HepG2 (cell line): ENCODE results near the gene GLE1. TPM values are rescaled to one million over a fixed set of nuclear protein-coding genes. Genes with fewer than 3 reads are reported as not detected.

Experiments used
- ARNTL ChIP-seq: sonication (generic); formaldehyde crosslinking; IDR thresholded peaks from 2 replicates; pipeline ENCODE4 v1.4.0; 2020; ENCODE audit warnings: mild to moderate bottlenecking, missing genetic modification reagents
- ATF7 ChIP-seq, 2 experiments: fragments of 450-650 bp in 1 of 2; sonication (generic) in 1 of 2; formaldehyde crosslinking in 1 of 2; IDR thresholded peaks; 2 replicates each; pipeline versions ENCODE4 v1.4.0 to v1.6.1; 2016 to 2020; ENCODE audit warnings: antibody characterized with exemption in 1 of 2, mild to moderate bottlenecking in 1 of 2, missing genetic modification reagents in 1 of 2
- DNMT3B ChIP-seq: conservative IDR thresholded peaks from 2 replicates; pipeline ENCODE4 v1.6.1; 2016; ENCODE audit warnings: missing biosample characterization, control low read depth
- FOXA3 ChIP-seq: IDR thresholded peaks from 2 replicates; pipeline ENCODE4 v1.6.1; 2016; ENCODE audit warnings: missing genetic modification reagents, missing compliant biosample characterization
- FOXP1 ChIP-seq, 2 experiments: fragments of 450-650 bp in 1 of 2; IDR thresholded peaks; 2 replicates each; pipeline ENCODE4 v1.6.1; 2017 to 2018; ENCODE audit warnings: antibody characterized with exemption in 1 of 2
- KAT7 ChIP-seq: IDR thresholded peaks from 2 replicates; pipeline ENCODE4 v1.6.1; 2018; ENCODE audit warnings: borderline replicate concordance, missing compliant biosample characterization
- KDM6A ChIP-seq: IDR thresholded peaks from 2 replicates; pipeline ENCODE4 v1.6.1; 2016; ENCODE audit warnings: low read depth
- MAF1 ChIP-seq: sonication (generic); formaldehyde crosslinking; IDR thresholded peaks from 2 replicates; pipeline ENCODE4 v1.5.0; 2020; ENCODE audit warnings: missing genetic modification reagents, borderline replicate concordance
- MTA1 ChIP-seq: sonication (generic); formaldehyde crosslinking; IDR thresholded peaks from 2 replicates; pipeline ENCODE4 v1.4.0; 2020; ENCODE audit warnings: missing genetic modification reagents, mild to moderate bottlenecking, borderline replicate concordance
- RBAK ChIP-seq: sonication (generic); formaldehyde crosslinking; IDR thresholded peaks from 2 replicates; pipeline ENCODE4 v1.5.1; 2020; ENCODE audit warnings: mild to moderate bottlenecking, missing genetic modification reagents
- SIN3A ChIP-seq: IDR thresholded peaks from 2 replicates; pipeline ENCODE4 v1.6.1; 2011; ENCODE audit warnings: low read depth, mild to moderate bottlenecking, control low read depth, low read length, borderline replicate concordance
- TRIM24 ChIP-seq: sonication (generic); formaldehyde crosslinking; IDR thresholded peaks from 2 replicates; pipeline ENCODE4 v1.8.0; 2022; ENCODE audit warnings: mild to moderate bottlenecking, missing genetic modification reagents
- ZBTB21 ChIP-seq: sonication (generic); formaldehyde crosslinking; IDR thresholded peaks from 2 replicates; pipeline ENCODE4 v1.4.0; 2020; ENCODE audit warnings: missing genetic modification reagents
- ZBTB42 ChIP-seq: sonication (generic); formaldehyde crosslinking; IDR thresholded peaks from 2 replicates; pipeline ENCODE4 v1.5.0; 2020; ENCODE audit warnings: mild to moderate bottlenecking, missing genetic modification reagents
- ZNF292 ChIP-seq: sonication (generic); formaldehyde crosslinking; IDR thresholded peaks from 2 replicates; pipeline ENCODE4 v1.8.1; 2022; ENCODE audit warnings: mild to moderate bottlenecking, low read depth, missing genetic modification reagents, borderline replicate concordance
- ZNF326 ChIP-seq: sonication (generic); formaldehyde crosslinking; IDR thresholded peaks from 2 replicates; pipeline ENCODE4 v1.4.0; 2020; ENCODE audit warnings: missing genetic modification reagents, borderline replicate concordance
- polyA plus RNA-seq, 8 experiments: library from polyadenylated mRNA; depleted of rRNA in 3 of 8; stranded (reverse) in 7 of 8; unstranded in 1 of 8; fragments of >200 nt; fragmentation: Illumina TruSeq in 4 of 8; extraction: Trizol in 4 of 8; gene quantifications; 2 replicates each; pipeline versions ENCODE4 v1.2.1 to v1.2.3, GENCODE V29; 2011 to 2016; ENCODE audit warnings: low read depth in 4 of 8, missing spikeins in 1 of 8, mixed read lengths in 1 of 8; ENCODE audit not compliant: insufficient read depth in 1 of 8
- total RNA-seq, 5 experiments: library from RNA; depleted of rRNA; stranded (reverse); fragments of >200 nt; fragmentation: Illumina TruSeq; extraction: Trizol; gene quantifications; 2 replicates each; pipeline ENCODE4 v1.2.3, GENCODE V29; 2016; ENCODE audit warnings: low read depth in 1 of 5
- TF ChIP-seq, protein P1 (sequence below): sonication (generic); formaldehyde crosslinking; IDR thresholded peaks from 2 replicates; pipeline ENCODE4 v1.4.0; 2020; ENCODE audit warnings: missing genetic modification reagents
- TF ChIP-seq, protein P2 (sequence below): sonication (generic); formaldehyde crosslinking; IDR thresholded peaks from 2 replicates; pipeline ENCODE4 v1.5.0; 2020; ENCODE audit warnings: missing genetic modification reagents, mild to moderate bottlenecking, borderline replicate concordance
- TF ChIP-seq, protein P3 (sequence below): sonication (generic); formaldehyde crosslinking; IDR thresholded peaks from 2 replicates; pipeline ENCODE4 v1.4.0; 2020; ENCODE audit warnings: missing genetic modification reagents
- TF ChIP-seq, protein P4 (sequence below): sonication (generic); formaldehyde crosslinking; IDR thresholded peaks from 2 replicates; pipeline ENCODE4 v1.4.0; 2020; ENCODE audit warnings: missing genetic modification reagents
- TF ChIP-seq, protein P5 (sequence below): sonication (generic); formaldehyde crosslinking; IDR thresholded peaks from 2 replicates; pipeline ENCODE4 v1.4.0; 2020; ENCODE audit warnings: missing genetic modification reagents, borderline replicate concordance

The GLE1 gene
- total and polyA plus RNA-seq, 2 of the 13 experiments (the other 11 are each of a cell fraction or from before 2014, with no cell fraction given): 14.7 to 28.8 TPM

DNA sequence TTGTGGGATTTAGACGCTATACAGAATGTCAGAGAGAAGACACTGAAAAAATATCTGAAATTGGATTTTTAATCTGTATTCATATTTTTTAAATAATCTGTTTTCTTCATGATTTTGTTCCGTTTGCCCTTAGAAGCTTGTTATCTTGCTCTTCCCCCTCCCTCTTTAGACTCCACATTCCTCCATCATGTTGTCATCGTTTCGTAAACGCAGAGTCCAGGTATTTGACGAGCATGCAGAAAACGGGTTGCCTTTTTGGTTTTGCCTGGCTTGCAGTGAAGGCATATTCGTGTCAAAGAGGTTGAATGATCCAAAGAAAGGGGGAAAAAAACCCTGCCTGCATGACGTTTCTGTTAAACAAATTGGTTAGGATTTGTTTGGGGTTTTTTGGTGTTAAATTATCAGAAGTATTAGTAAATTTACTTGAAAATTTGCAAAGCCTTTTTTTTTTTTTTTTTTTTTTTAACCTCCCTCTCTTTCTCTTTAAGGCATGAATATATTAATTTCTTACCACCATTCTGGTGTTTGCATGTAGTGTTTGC, 50.7 kb downstream of the GLE1 start (continued):
- no peak for TF ChIP-seq RBAK (CRISPR knock-in tag)
- no peak for TF ChIP-seq MTA1 (CRISPR knock-in tag)
- peak; percentile 71 for TF ChIP-seq ATF7 (IDR thresholded peaks at IDR 0.05)
- TF ChIP-seq ATF7 (CRISPR knock-in tag; IDR thresholded peaks at IDR 0.05): peak; percentile 89; the same call in 1 of the 2 replicates
- peak; percentile 47; the same call in 1 of the 2 replicates for TF ChIP-seq ZBTB21 (CRISPR knock-in tag)
- peak; percentile 9; the same call in 1 of the 2 replicates for TF ChIP-seq ZNF292
- no peak for TF ChIP-seq ZBTB42 (CRISPR knock-in tag)
- TF ChIP-seq DNMT3B (CRISPR knock-in tag): no peak
- TF ChIP-seq, protein P1, sequence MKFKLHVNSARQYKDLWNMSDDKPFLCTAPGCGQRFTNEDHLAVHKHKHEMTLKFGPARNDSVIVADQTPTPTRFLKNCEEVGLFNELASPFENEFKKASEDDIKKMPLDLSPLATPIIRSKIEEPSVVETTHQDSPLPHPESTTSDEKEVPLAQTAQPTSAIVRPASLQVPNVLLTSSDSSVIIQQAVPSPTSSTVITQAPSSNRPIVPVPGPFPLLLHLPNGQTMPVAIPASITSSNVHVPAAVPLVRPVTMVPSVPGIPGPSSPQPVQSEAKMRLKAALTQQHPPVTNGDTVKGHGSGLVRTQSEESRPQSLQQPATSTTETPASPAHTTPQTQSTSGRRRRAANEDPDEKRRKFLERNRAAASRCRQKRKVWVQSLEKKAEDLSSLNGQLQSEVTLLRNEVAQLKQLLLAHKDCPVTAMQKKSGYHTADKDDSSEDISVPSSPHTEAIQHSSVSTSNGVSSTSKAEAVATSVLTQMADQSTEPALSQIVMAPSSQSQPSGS (CRISPR knock-in tag): peak; percentile 97
- TF ChIP-seq, protein P2, sequence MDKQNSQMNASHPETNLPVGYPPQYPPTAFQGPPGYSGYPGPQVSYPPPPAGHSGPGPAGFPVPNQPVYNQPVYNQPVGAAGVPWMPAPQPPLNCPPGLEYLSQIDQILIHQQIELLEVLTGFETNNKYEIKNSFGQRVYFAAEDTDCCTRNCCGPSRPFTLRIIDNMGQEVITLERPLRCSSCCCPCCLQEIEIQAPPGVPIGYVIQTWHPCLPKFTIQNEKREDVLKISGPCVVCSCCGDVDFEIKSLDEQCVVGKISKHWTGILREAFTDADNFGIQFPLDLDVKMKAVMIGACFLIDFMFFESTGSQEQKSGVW (CRISPR knock-in tag): no peak
- TF ChIP-seq, protein P3, sequence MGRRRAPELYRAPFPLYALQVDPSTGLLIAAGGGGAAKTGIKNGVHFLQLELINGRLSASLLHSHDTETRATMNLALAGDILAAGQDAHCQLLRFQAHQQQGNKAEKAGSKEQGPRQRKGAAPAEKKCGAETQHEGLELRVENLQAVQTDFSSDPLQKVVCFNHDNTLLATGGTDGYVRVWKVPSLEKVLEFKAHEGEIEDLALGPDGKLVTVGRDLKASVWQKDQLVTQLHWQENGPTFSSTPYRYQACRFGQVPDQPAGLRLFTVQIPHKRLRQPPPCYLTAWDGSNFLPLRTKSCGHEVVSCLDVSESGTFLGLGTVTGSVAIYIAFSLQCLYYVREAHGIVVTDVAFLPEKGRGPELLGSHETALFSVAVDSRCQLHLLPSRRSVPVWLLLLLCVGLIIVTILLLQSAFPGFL (CRISPR knock-in tag): no peak
- peak; percentile 60 for TF ChIP-seq FOXA3 (CRISPR knock-in tag)
- no peak for TF ChIP-seq FOXP1 (IDR thresholded peaks at IDR 0.05)
- TF ChIP-seq FOXP1 (CRISPR knock-in tag; IDR thresholded peaks at IDR 0.05): peak; percentile 41; the same call in 1 of the 2 replicates
- TF ChIP-seq, protein P4, sequence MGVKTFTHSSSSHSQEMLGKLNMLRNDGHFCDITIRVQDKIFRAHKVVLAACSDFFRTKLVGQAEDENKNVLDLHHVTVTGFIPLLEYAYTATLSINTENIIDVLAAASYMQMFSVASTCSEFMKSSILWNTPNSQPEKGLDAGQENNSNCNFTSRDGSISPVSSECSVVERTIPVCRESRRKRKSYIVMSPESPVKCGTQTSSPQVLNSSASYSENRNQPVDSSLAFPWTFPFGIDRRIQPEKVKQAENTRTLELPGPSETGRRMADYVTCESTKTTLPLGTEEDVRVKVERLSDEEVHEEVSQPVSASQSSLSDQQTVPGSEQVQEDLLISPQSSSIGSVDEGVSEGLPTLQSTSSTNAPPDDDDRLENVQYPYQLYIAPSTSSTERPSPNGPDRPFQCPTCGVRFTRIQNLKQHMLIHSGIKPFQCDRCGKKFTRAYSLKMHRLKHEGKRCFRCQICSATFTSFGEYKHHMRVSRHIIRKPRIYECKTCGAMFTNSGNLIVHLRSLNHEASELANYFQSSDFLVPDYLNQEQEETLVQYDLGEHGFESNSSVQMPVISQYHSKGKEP (CRISPR knock-in tag): no peak
- no peak for TF ChIP-seq KAT7 (CRISPR knock-in tag)
- no peak for TF ChIP-seq TRIM24 (CRISPR knock-in tag)
- TF ChIP-seq, protein P5, sequence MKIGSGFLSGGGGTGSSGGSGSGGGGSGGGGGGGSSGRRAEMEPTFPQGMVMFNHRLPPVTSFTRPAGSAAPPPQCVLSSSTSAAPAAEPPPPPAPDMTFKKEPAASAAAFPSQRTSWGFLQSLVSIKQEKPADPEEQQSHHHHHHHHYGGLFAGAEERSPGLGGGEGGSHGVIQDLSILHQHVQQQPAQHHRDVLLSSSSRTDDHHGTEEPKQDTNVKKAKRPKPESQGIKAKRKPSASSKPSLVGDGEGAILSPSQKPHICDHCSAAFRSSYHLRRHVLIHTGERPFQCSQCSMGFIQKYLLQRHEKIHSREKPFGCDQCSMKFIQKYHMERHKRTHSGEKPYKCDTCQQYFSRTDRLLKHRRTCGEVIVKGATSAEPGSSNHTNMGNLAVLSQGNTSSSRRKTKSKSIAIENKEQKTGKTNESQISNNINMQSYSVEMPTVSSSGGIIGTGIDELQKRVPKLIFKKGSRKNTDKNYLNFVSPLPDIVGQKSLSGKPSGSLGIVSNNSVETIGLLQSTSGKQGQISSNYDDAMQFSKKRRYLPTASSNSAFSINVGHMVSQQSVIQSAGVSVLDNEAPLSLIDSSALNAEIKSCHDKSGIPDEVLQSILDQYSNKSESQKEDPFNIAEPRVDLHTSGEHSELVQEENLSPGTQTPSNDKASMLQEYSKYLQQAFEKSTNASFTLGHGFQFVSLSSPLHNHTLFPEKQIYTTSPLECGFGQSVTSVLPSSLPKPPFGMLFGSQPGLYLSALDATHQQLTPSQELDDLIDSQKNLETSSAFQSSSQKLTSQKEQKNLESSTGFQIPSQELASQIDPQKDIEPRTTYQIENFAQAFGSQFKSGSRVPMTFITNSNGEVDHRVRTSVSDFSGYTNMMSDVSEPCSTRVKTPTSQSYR (CRISPR knock-in tag): no peak; the same call in 1 of the 2 replicates
- no peak for TF ChIP-seq MAF1 (CRISPR knock-in tag)
- no peak for TF ChIP-seq ZNF326
- no peak for TF ChIP-seq ARNTL
- 0 out of 2 replicates have a peak, but pooled peaks have one; percentile 37 for TF ChIP-seq SIN3A
- TF ChIP-seq KDM6A (CRISPR knock-in tag): 0 out of 2 replicates have a peak, but pooled peaks have one; percentile 12
